Aorta (tissue), 5 donors: ENCODE measurements around the gene ABCA10. TPM values are rescaled to one million over a fixed set of nuclear protein-coding genes. Genes with fewer than 3 reads are reported as not detected.
"Not testable (repeated sequence)": the region's sequence is repeated elsewhere in the genome, so short reads cannot be mapped to it uniquely, and the experiment has no call there.

Source experiments
- ATAC-seq: fragments of 200-7000 bp; cut with Tn5 transposase; one replicate; pipeline ENCODE4 v1.9.1; 2022; ENCODE audit warnings: moderate library complexity; ENCODE audit not compliant: low FRiP score
- DNase-seq, 2 donors: peaks; one replicate each; pipeline ENCODE4 v3.0.0-alpha.2; 2020
- H3K27ac ChIP-seq, 2 donors: one replicate each; pipeline ENCODE4 v1.5.1; 2013; ENCODE audit warnings: low read length in 2 of 2, mild to moderate bottlenecking in 2 of 2, moderate library complexity in 2 of 2, control low read depth in 1 of 2, inconsistent platforms in 1 of 2, low read depth in 1 of 2
- H3K27me3 ChIP-seq, 2 donors: one replicate each; pipeline ENCODE4 v1.6.1; 2013; ENCODE audit warnings: control low read depth in 1 of 2, low read length in 1 of 2, mild to moderate bottlenecking in 1 of 2, moderate library complexity in 1 of 2; ENCODE audit not compliant: insufficient read depth in 2 of 2, control insufficient read depth in 1 of 2
- H3K36me3 ChIP-seq, 2 donors: one replicate each; pipeline ENCODE4 v1.6.1; 2013; ENCODE audit warnings: control low read depth in 1 of 2, low read length in 1 of 2, mild to moderate bottlenecking in 1 of 2; ENCODE audit not compliant: insufficient read depth in 2 of 2, control insufficient read depth in 1 of 2
- H3K4me1 ChIP-seq, 2 donors: one replicate each; pipeline ENCODE4 v1.6.1; 2013; ENCODE audit warnings: low read length in 2 of 2, control low read depth in 1 of 2, mild to moderate bottlenecking in 1 of 2, moderate library complexity in 1 of 2; ENCODE audit not compliant: insufficient read depth in 2 of 2, control insufficient read depth in 1 of 2
- H3K4me3 ChIP-seq, 2 donors: one replicate each; pipeline ENCODE4 v1.5.1; 2013; ENCODE audit warnings: low read length in 2 of 2, control low read depth in 1 of 2, mild to moderate bottlenecking in 1 of 2
- H3K9me3 ChIP-seq: one replicate; pipeline ENCODE4 v1.6.1; 2013; ENCODE audit warnings: mild to moderate bottlenecking, low read length; ENCODE audit not compliant: control insufficient read depth
- WGBS, 2 donors: extraction: QIAGEN DNeasy Blood & Tissue Kit; methylation state at CpG; one replicate each; pipeline ENCODE4 v1.1.7; 2013; 5-methylcytosine and 5-hydroxymethylcytosine counted together
- intact Hi-C, 2 donors: fragments of 100-400 bp; cut with DNase I; formaldehyde crosslinking; loops; one replicate each; pipeline versions ENCODE4 v1.14.2 to v1.15.0; 2022
- polyA plus RNA-seq, 2 donors: library from polyadenylated mRNA; stranded (reverse); fragments of 200-250 nt; gene quantifications; one replicate each; pipeline ENCODE4 v1.2.3, GENCODE V29; 2013
- total RNA-seq, 2 donors: library from RNA; stranded (reverse); fragmentation: NEBNext Ultra II Directional; extraction: Animal tissue kit (Norgen Biotek cat#: 25700); gene quantifications; one replicate each; pipeline ENCODE4 v1.2.1, GENCODE V29; 2021
- donor health status: healthy with polysubstance abuse.
- donor health status: Bipolar disorder and iron deficiency.
- donor health status: DM: no; HTN: no; CAD: no.
- donor health status: DM: no; HTN: no; CAD: no.
- donor health status: DM: yes; HTN: yes; CAD: no.

ABCA10 gene
- total and polyA plus RNA-seq, 4 donors = 1.5 to 137 (median 8.3) TPM

GRCh38 chr17:69179227-69179952 lies 49.2 kb downstream of the ABCA10 start:
- Histone ChIP-seq H3K27me3 (no peaks in the 10 kb centered on the region), H3K36me3 (no peaks in the 10 kb centered on the region)

GRCh38 chr17:69176457-69176795 lies 52.2 kb downstream of the ABCA10 start:
- H3K27ac ChIP-seq = no peak overlapping the region
- WGBS, 2 donors = 78 to 85% methylated on average over 1 of the region's 1 CpG
- no peak for ATAC-seq

More at GRCh38 chr17:69179227-69179952, 49.2 kb downstream of the ABCA10 start:
- intact Hi-C loops = no loop called here
- Histone ChIP-seq H3K9me3 (no peaks in the 10 kb centered on the region), H3K4me3 (no peak overlapping the region), H3K27ac (no peak overlapping the region), H3K4me1 (no peaks in the 10 kb centered on the region)
- peak in 1 of 2 donors; percentile 39 for DNase-seq
- no peak for ATAC-seq
- 64 to 69% methylated on average over 4 of the region's 4 CpGs for WGBS, 2 donors

GRCh38 chr17:69175625-69176456 lies 52.8 kb downstream of the ABCA10 start:
- Histone ChIP-seq H3K27ac (no peak overlapping the region), H3K4me1 (no peaks in the 10 kb centered on the region), H3K27me3 (no peaks in the 10 kb centered on the region), H3K4me3 (no peak overlapping the region), H3K36me3 (no peaks in the 10 kb centered on the region), H3K9me3 (no peaks in the 10 kb centered on the region)
- no peak for DNase-seq
- ATAC-seq = no peak
- WGBS, 2 donors = 74 to 78% methylated on average over 4 of the region's 4 CpGs
- intact Hi-C loops = no loop called here

More at GRCh38 chr17:69176457-69176795, 52.2 kb downstream of the ABCA10 start:
- Histone ChIP-seq H3K36me3 (no peaks in the 10 kb centered on the region), H3K4me3 (no peak overlapping the region), H3K9me3 (no peaks in the 10 kb centered on the region), H3K27me3 (no peaks in the 10 kb centered on the region), H3K4me1 (no peaks in the 10 kb centered on the region)
- no peak for DNase-seq
- intact Hi-C loops = no loop called here

- H3K4me1 ChIP-seq = no peaks in the 10 kb centered on the region
- no peak for ATAC-seq
- H3K36me3 ChIP-seq = no peaks in the 10 kb centered on the region
- no peak overlapping the region for H3K4me3 ChIP-seq
- no peaks in the 10 kb centered on the region for H3K27me3 ChIP-seq
- DNase-seq = no peak
- intact Hi-C loops = no loop called here
- no peaks in the 10 kb centered on the region for H3K9me3 ChIP-seq
- H3K27ac ChIP-seq = no peak overlapping the region
- WGBS, 2 donors = 84 to 87% methylated on average over 4 of the region's 4 CpGs
Measured at GRCh38 chr17:69175262-69175624, 53.4 kb downstream of the ABCA10 start.

GRCh38 chr17:69173118-69173517 lies 55.5 kb downstream of the ABCA10 start:
- Histone ChIP-seq H3K4me1 (no peaks in the 10 kb centered on the region), H3K27me3 (no peaks in the 10 kb centered on the region), H3K4me3 (no peak overlapping the region), H3K27ac (no peak overlapping the region), H3K36me3 (no peaks in the 10 kb centered on the region), H3K9me3 (no peaks in the 10 kb centered on the region)
- DNase-seq (no peak), ATAC-seq (no peak)
- 63% methylated on average over 2 of the region's 2 CpGs for WGBS, 2 donors
- intact Hi-C loops = no loop called here

- intact Hi-C loops = no loop called here
- H3K9me3 ChIP-seq = no peaks in the 10 kb centered on the region
- no peaks in the 10 kb centered on the region for H3K27me3 ChIP-seq
- no peak overlapping the region for H3K27ac ChIP-seq
- no peak for DNase-seq
- H3K4me3 ChIP-seq = no peak overlapping the region
- no peaks in the 10 kb centered on the region for H3K36me3 ChIP-seq
- no peak for ATAC-seq
- no peaks in the 10 kb centered on the region for H3K4me1 ChIP-seq
Measured at GRCh38 chr17:69170377-69170776, 58.2 kb downstream of the ABCA10 start.

- H3K9me3 ChIP-seq, intact Hi-C loops, DNase-seq, H3K27me3 ChIP-seq, H3K27ac ChIP-seq, H3K36me3 ChIP-seq, ATAC-seq, H3K4me3 ChIP-seq, H3K4me1 ChIP-seq: not testable (repeated sequence)
Measured at GRCh38 chr17:69168642-69169041, 60.0 kb downstream of the ABCA10 start.

GRCh38 chr17:69166957-69167356 lies 61.7 kb downstream of the ABCA10 start:
- intact Hi-C loops = no loop called here
- WGBS, 2 donors = 71 to 81% methylated on average over 2 of the region's 2 CpGs
- ATAC-seq (no peak), DNase-seq (no peak)
- Histone ChIP-seq H3K4me1 (no peaks in the 10 kb centered on the region), H3K27ac (no peak overlapping the region), H3K27me3 (no peaks in the 10 kb centered on the region), H3K36me3 (no peaks in the 10 kb centered on the region), H3K4me3 (no peak overlapping the region), H3K9me3 (no peaks in the 10 kb centered on the region)

GRCh38 chr17:69164206-69164605 lies 64.4 kb downstream of the ABCA10 start:
- Histone ChIP-seq H3K27me3 (no peaks in the 10 kb centered on the region), H3K36me3 (no peaks in the 10 kb centered on the region), H3K27ac (no peak overlapping the region), H3K9me3 (no peaks in the 10 kb centered on the region), H3K4me3 (no peak overlapping the region), H3K4me1 (no peaks in the 10 kb centered on the region)
- no peak for ATAC-seq
- intact Hi-C loops = no loop called here
- DNase-seq = no peak
